K562 (cell line): ENCODE results near the gene STEAP3.

Experiments
- BACH1 ChIP-seq: fragments of 200-800 bp; sonication (Bioruptor generic); IDR thresholded peaks from 2 replicates; pipeline ENCODE4 v1.6.1; 2016; ENCODE audit warnings: missing genetic modification characterization, missing compliant biosample characterization
- CBX5 ChIP-seq: IDR thresholded peaks from 2 replicates; pipeline ENCODE4 v1.6.1; 2014; ENCODE audit warnings: low read depth, borderline replicate concordance
- CTCF ChIP-seq, 3 experiments: IDR thresholded peaks in 2 of 3; conservative IDR thresholded peaks in 1 of 3; 2 replicates each; pipeline ENCODE4 v1.5.1; 2011 to 2012; ENCODE audit warnings: low read length in 3 of 3, mild to moderate bottlenecking in 3 of 3, control low read depth in 2 of 3, improper control_type of control experiment in 1 of 3, inconsistent platforms in 1 of 3, low read depth in 1 of 3, mixed read lengths in 1 of 3, moderate library complexity in 1 of 3; ENCODE audit not compliant: insufficient read depth in 2 of 3
- EP300 ChIP-seq: IDR thresholded peaks from 2 replicates; pipeline ENCODE4 v1.6.1; 2012; ENCODE audit warnings: low read length, improper control_type of control experiment
- ILF3 ChIP-seq: fragments of 450-650 bp; IDR thresholded peaks from 2 replicates; pipeline ENCODE4 v1.6.1; 2018; ENCODE audit warnings: antibody characterized with exemption, mild to moderate bottlenecking, moderate library complexity, borderline replicate concordance
- MXI1 ChIP-seq: IDR thresholded peaks from 2 replicates; pipeline ENCODE4 v1.6.1; 2011; ENCODE audit warnings: low read depth, mild to moderate bottlenecking, improper control_type of control experiment, low read length
- MYC ChIP-seq, 2 experiments: fragments of 250-450 bp in 1 of 2; sonication (Bioruptor Pico) in 1 of 2; IDR thresholded peaks; 2 replicates each; pipeline versions ENCODE4 v1.5.1 to v1.6.1; 2012 to 2021; ENCODE audit warnings: low read depth in 2 of 2, borderline replicate concordance in 1 of 2, improper control_type of control experiment in 1 of 2, low read length in 1 of 2, mild to moderate bottlenecking in 1 of 2, moderate library complexity in 1 of 2
- POLR2A ChIP-seq: fragments of 450-650 bp; conservative IDR thresholded peaks from 2 replicates; pipeline ENCODE4 v1.6.1; 2016
- POLR2AphosphoS5 ChIP-seq: IDR thresholded peaks from 2 replicates; pipeline ENCODE4 v1.6.1; 2011; ENCODE audit warnings: mild to moderate bottlenecking, low read depth, low read length, moderate library complexity; ENCODE audit not compliant: control insufficient read depth, insufficient read depth
- TCF3 ChIP-seq: sonication (generic); formaldehyde crosslinking; IDR thresholded peaks from 2 replicates; pipeline ENCODE4 v1.4.0; 2020; ENCODE audit warnings: mild to moderate bottlenecking, missing genetic modification reagents
- ZNF121 ChIP-seq: sonication (generic); formaldehyde crosslinking; conservative IDR thresholded peaks from 2 replicates; pipeline ENCODE4 v1.8.0; 2022; ENCODE audit warnings: missing genetic modification reagents
- ZNF212 ChIP-seq: fragments of 450-650 bp; formaldehyde crosslinking; IDR thresholded peaks from 2 replicates; pipeline ENCODE4 v1.4.0; 2020; ENCODE audit warnings: mild to moderate bottlenecking
- ZNF274 ChIP-seq: IDR thresholded peaks from 2 replicates; pipeline ENCODE4 v1.6.1; 2011; ENCODE audit warnings: low read depth, mild to moderate bottlenecking, low read length, moderate library complexity, borderline replicate concordance
- TF ChIP-seq, protein P1 (sequence below): fragments of 450-650 bp; conservative IDR thresholded peaks from 2 replicates; pipeline ENCODE4 v1.6.1; 2016; ENCODE audit warnings: missing genetic modification characterization, low read depth, mild to moderate bottlenecking, missing compliant biosample characterization, moderate library complexity

- no peak for TF ChIP-seq CBX5
- TF ChIP-seq TCF3, result no peak
- no peak for TF ChIP-seq EP300
- TF ChIP-seq MYC (IDR thresholded peaks at IDR 0.05; ENCODE audit: low read depth, low read length), result no peak
- no peak for TF ChIP-seq MYC (CRISPR knock-in tag; IDR thresholded peaks at IDR 0.05; ENCODE audit: borderline replicate concordance, low read depth)
- no peak for TF ChIP-seq BACH1 (tag)
- no peak for TF ChIP-seq ZNF274
- TF ChIP-seq MXI1, result no peak
- TF ChIP-seq ZNF212 (CRISPR knock-in tag), result no peak
- TF ChIP-seq, protein P1, sequence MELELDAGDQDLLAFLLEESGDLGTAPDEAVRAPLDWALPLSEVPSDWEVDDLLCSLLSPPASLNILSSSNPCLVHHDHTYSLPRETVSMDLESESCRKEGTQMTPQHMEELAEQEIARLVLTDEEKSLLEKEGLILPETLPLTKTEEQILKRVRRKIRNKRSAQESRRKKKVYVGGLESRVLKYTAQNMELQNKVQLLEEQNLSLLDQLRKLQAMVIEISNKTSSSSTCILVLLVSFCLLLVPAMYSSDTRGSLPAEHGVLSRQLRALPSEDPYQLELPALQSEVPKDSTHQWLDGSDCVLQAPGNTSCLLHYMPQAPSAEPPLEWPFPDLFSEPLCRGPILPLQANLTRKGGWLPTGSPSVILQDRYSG, result no peak
- no peak for TF ChIP-seq ILF3
- no peak for TF ChIP-seq POLR2A
- TF ChIP-seq CTCF (IDR thresholded peaks at IDR 0.05 in 2 of 3, conservative IDR thresholded peaks at IDR 0.05 in 1 of 3; ENCODE audit: insufficient read depth in 2 of 3, low read depth in 1 of 3, low read length in 3 of 3), result no peak
- TF ChIP-seq POLR2AphosphoS5, result no peak
- TF ChIP-seq ZNF121, result no peak
Measured at GRCh38 chr2:119252186-119253113, 28.8 kb downstream of the STEAP3 start.
